ENCODE data around the gene ZNRF1.

ZNRF1 gene

GRCh38 chr16:75028544-75029135 is 29.8 kb downstream of the ZNRF1 start:
- no peak for DNase-seq

- no peak for DNase-seq
These were observed 31.0 kb downstream of the ZNRF1 start for GRCh38 chr16:75029854-75030253.

- no peak for DNase-seq
These were observed 33.8 kb downstream of the ZNRF1 start for GRCh38 chr16:75032655-75033054.

- no peak for DNase-seq
These were observed 36.7 kb downstream of the ZNRF1 start for GRCh38 chr16:75035410-75035968.

- no peak for DNase-seq
These were observed 39.4 kb downstream of the ZNRF1 start for GRCh38 chr16:75038036-75038858.

- DNase-seq, result no peak
These were observed 41.1 kb downstream of the ZNRF1 start for GRCh38 chr16:75039941-75040340.

- no peak for DNase-seq
These were observed 43.8 kb downstream of the ZNRF1 start for GRCh38 chr16:75042426-75043174.

- DNase-seq, result no peak
These were observed 44.5 kb downstream of the ZNRF1 start for GRCh38 chr16:75043175-75043895.

GRCh38 chr16:75044800-75045361 is 46.1 kb downstream of the ZNRF1 start:
- no peak for DNase-seq

- no peak for DNase-seq
These were observed 46.6 kb downstream of the ZNRF1 start for GRCh38 chr16:75045424-75045823.

- DNase-seq, result no peak
These were observed 49.2 kb downstream of the ZNRF1 start for GRCh38 chr16:75048054-75048453.

- DNase-seq, result no peak
These were observed 49.7 kb downstream of the ZNRF1 start for GRCh38 chr16:75048530-75048929.

GRCh38 chr16:75052481-75053202 is 53.8 kb downstream of the ZNRF1 start:
- DNase-seq, result no peak

GRCh38 chr16:75053791-75054555 is 55.1 kb downstream of the ZNRF1 start:
- peak; percentile 8 for DNase-seq

- no peak for DNase-seq
These were observed 55.7 kb downstream of the ZNRF1 start for GRCh38 chr16:75054556-75054947.

- DNase-seq, result no peak
These were observed 60.0 kb downstream of the ZNRF1 start for GRCh38 chr16:75058806-75059205.

GRCh38 chr16:75059411-75059810 is 60.6 kb downstream of the ZNRF1 start:
- DNase-seq, result no peak

GRCh38 chr16:75060723-75061122 is 61.9 kb downstream of the ZNRF1 start:
- DNase-seq, result no peak

GRCh38 chr16:75061669-75062068 is 62.8 kb downstream of the ZNRF1 start:
- DNase-seq, result no peak

- DNase-seq, result no peak
These were observed 63.5 kb downstream of the ZNRF1 start for GRCh38 chr16:75062135-75062975.

Measured in NCI-H526 treated with DMSO at 0.1 percent for 48 hours (cell line).